GM12801 (cell line): ENCODE results near the gene CFAP92.

Source experiments
- CTCF ChIP-seq: IDR thresholded peaks from one replicate; pipeline ENCODE4 v1.5.1; 2011; ENCODE audit warnings: control low read depth; ENCODE audit not compliant: insufficient read length; ENCODE audit errors: extremely low read depth

CFAP92 gene

GRCh38 chr3:129017484-129017899 lies 23.6 kb upstream of the CFAP92 start:
- TF ChIP-seq CTCF = no peak

DNA sequence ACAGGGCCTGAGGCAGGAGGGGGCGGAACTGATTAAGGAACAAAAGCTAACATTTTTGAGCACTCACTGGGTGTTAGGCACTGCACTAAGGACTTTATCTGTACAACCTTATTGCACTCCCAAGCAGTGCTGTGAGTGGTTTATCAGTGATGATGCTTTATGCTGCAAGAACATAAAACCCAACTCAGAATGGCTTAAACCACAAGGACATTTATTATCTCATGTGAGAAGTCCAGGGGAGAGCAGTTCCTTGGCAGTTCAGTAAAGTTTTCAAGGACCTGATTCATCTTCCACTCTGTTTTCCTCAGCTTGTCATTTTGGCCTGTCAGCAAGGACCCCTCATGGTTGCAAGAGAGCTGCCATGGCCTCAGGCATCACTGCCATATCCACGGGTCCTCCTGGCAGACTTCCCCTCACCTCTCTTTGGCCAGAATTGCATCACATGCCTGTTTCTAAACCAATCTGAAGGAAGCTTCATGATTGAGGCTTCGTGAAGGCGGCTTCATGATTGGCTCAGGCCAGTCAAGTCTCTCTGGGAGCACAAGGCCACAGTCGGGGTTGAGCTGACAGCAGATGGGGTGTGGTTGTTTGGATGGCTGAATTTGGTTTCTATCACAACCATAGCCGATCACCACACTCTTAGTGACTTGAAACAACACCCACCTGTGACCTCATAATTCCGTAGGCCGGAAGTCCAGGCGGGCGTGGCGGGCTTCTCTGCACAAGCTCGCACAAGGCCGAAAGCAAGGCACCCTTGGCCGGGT lies 23.0 kb upstream of the CFAP92 start:
- TF ChIP-seq CTCF = no peak

- TF ChIP-seq CTCF = no peak
Measured at GRCh38 chr3:129016356-129016719, 22.5 kb upstream of the CFAP92 start.

DNA sequence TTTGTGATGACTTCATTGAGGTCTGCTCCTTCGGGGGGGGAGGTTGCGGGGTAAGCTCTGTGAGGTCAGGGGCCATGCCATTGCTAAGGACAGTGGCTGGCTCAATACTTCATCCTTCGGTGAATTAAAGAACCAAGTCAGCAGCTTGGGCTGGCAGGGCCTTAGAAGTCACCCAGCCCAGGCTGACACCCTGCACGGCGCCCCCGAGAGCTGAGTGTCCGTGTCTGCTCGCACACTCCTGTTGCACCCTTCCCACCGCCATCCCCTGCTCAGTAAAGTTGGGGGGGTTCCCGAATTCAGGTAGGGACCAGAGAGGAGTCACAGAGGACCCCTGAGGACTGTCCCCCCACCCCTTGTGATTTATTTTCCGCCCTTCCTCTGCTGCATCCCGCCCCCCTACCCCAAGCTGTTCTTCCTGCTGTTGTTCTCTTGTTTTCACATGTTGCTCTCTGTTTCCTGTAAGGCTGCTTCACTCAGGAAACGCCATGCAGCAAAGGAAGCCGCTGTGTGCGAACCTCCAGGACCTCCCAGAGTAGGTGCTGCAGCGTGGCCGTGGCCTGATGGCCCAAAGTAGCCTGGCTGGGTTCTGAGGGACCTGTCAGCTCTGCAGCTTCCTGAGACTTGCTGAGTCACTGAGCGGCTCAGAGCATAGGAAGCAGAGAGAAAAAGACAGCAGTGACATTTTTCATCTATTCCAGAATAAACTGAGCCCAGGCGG lies 21.7 kb upstream of the CFAP92 start:
- no peak for TF ChIP-seq CTCF

GRCh38 chr3:129014793-129015345 lies 21.0 kb upstream of the CFAP92 start:
- no peak for TF ChIP-seq CTCF

- no peak for TF ChIP-seq CTCF
Measured at GRCh38 chr3:129014148-129014547, 20.3 kb upstream of the CFAP92 start.

- TF ChIP-seq CTCF = no peak
Measured at GRCh38 chr3:129013491-129013891, 19.6 kb upstream of the CFAP92 start.
